ENCODE results near the gene FAM83C. TPM values are rescaled to one million over a fixed set of nuclear protein-coding genes. Genes with fewer than 3 reads are reported as not detected.

FAM83C gene
- total and polyA plus RNA-seq, 2 donors (not counting 1 experiment from before 2014, with no cell fraction given): not detected

DNA sequence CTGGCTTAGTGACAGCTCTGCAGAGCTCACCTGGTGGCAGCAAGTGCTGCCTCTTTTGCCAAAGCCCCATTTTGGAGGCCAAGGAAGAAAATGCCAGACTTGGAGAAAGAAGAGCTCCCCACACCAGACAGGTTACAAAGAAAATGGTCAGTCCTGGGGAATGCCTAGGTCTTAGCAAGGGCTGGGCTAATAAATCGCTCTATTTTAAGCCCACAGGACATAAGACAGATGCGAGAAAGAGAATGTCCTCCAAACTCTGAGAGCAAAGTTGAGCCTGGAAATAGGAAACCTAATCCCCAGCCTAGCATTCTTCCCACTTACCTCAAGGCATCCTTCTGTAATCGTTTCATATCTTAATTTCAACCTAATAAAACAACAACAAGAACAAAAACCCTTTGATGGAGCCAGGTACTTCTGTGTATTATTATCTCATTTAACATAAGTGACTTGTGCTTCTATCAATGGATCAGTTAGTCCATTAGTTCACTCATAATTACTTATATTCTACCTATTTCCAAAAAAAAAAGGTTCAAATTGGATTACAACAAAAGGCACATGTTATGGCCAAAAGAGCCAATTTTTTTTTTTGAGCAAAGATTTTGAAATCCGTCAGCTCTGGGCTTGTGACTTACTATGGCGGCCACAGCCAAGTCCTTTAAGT, 40.4 kb upstream of the FAM83C start:
- 100% methylated on average over 2 of the region's 5 CpGs for WGBS (ENCODE audit: insufficient coverage)
- ChIA-PET CTCF (interaction anchor here (0.6 kb wide), 1 partner anchor 29 kb away, joined by 3 read pairs; no protein-coding TSS in a partner anchor), POLR2A (no interaction called here)
- no peak overlapping the region for H3K27ac ChIP-seq (ENCODE audit: low read length in 2 of 2)
- H2AFZ ChIP-seq (ENCODE audit: insufficient read depth, low read depth, low read length, poor library complexity, severe bottlenecking): no peak overlapping the region
- no peak for ATAC-seq (ENCODE audit: low read depth)
- H3K4me3 ChIP-seq (ENCODE audit: control extremely low read depth in 1 of 5, extremely low read depth in 1 of 5, insufficient read depth in 1 of 5, low read depth in 2 of 5, low read length in 4 of 5): no peak overlapping the region
- intact Hi-C loops (cut with micrococcal nuclease): no loop called here
- no peak overlapping the region for H3K27ac Mint-ChIP-seq
- no peaks in the 10 kb centered on the region for H3K4me1 Mint-ChIP-seq
- H3K27me3 Mint-ChIP-seq: no peaks in the 10 kb centered on the region
- no peak for DNase-seq
- no peak overlapping the region for H3K4me2 ChIP-seq (replicated peaks; ENCODE audit: low read depth, low read length, poor library complexity, severe bottlenecking)
- no peaks in the 10 kb centered on the region for H4K20me1 ChIP-seq (ENCODE audit: control insufficient read depth, insufficient read depth, low read length, poor library complexity, severe bottlenecking)
- no peaks in the 10 kb centered on the region for H3K36me3 ChIP-seq (replicated peaks in 1 of 2; ENCODE audit: control extremely low read depth in 1 of 2, control insufficient read depth in 1 of 2, extremely low read depth in 1 of 2, insufficient read depth in 2 of 2, low read length in 1 of 2)
- H3K9ac ChIP-seq (ENCODE audit: low read length): no peak overlapping the region
- H3K79me2 ChIP-seq (ENCODE audit: control insufficient read depth, insufficient read depth, low read length): no peaks in the 10 kb centered on the region
- H3K4me3 Mint-ChIP-seq: no peak overlapping the region
- TF ChIP-seq EZH2 (IDR thresholded peaks at IDR 0.05; ENCODE audit: borderline replicate concordance, insufficient read depth, low read depth, low read length, poor library complexity, severe bottlenecking): no peak
- TF ChIP-seq, protein P1, sequence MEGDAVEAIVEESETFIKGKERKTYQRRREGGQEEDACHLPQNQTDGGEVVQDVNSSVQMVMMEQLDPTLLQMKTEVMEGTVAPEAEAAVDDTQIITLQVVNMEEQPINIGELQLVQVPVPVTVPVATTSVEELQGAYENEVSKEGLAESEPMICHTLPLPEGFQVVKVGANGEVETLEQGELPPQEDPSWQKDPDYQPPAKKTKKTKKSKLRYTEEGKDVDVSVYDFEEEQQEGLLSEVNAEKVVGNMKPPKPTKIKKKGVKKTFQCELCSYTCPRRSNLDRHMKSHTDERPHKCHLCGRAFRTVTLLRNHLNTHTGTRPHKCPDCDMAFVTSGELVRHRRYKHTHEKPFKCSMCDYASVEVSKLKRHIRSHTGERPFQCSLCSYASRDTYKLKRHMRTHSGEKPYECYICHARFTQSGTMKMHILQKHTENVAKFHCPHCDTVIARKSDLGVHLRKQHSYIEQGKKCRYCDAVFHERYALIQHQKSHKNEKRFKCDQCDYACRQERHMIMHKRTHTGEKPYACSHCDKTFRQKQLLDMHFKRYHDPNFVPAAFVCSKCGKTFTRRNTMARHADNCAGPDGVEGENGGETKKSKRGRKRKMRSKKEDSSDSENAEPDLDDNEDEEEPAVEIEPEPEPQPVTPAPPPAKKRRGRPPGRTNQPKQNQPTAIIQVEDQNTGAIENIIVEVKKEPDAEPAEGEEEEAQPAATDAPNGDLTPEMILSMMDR (IDR thresholded peaks at IDR 0.05): no peak
- H3K9me3 ChIP-seq (ENCODE audit: control extremely low read depth in 1 of 3, control insufficient read depth in 2 of 3, insufficient read depth in 1 of 3, low read length in 2 of 3): no peaks in the 10 kb centered on the region
- H3K4me1 ChIP-seq (ENCODE audit: control insufficient read depth in 2 of 2, insufficient read depth in 2 of 2, low read length in 2 of 2): no peaks in the 10 kb centered on the region
- no peaks in the 10 kb centered on the region for H3K27me3 ChIP-seq (replicated peaks in 1 of 4; ENCODE audit: control extremely low read depth in 1 of 4, control insufficient read depth in 3 of 4, insufficient read depth in 4 of 4, low read length in 3 of 4)
- no peaks in the 10 kb centered on the region for H3K9me3 Mint-ChIP-seq (ENCODE audit: insufficient read depth)

- ChIA-PET POLR2A (no interaction called here), CTCF (interaction anchor here (0.6 to 2.3 kb wide), 7 partner anchors 16 to 496 kb away, joined by 3 to 9 read pairs (median 3); no protein-coding TSS in a partner anchor)
- Histone ChIP-seq H3K36me3 (replicated peaks in 1 of 2; ENCODE audit: control extremely low read depth in 1 of 2, control insufficient read depth in 1 of 2, extremely low read depth in 1 of 2, insufficient read depth in 2 of 2, low read length in 1 of 2) (no peaks in the 10 kb centered on the region), H4K20me1 (ENCODE audit: control insufficient read depth, insufficient read depth, low read length, poor library complexity, severe bottlenecking) (no peaks in the 10 kb centered on the region), H3K9ac (ENCODE audit: low read length) (no peak overlapping the region), H3K27ac (ENCODE audit: low read length in 2 of 2) (no peak overlapping the region), H3K4me1 (ENCODE audit: control insufficient read depth in 2 of 2, insufficient read depth in 2 of 2, low read length in 2 of 2) (no peaks in the 10 kb centered on the region), H3K9me3 (ENCODE audit: control extremely low read depth in 1 of 3, control insufficient read depth in 2 of 3, insufficient read depth in 1 of 3, low read length in 2 of 3) (no peaks in the 10 kb centered on the region), H3K27me3 (replicated peaks in 1 of 4; ENCODE audit: control extremely low read depth in 1 of 4, control insufficient read depth in 3 of 4, insufficient read depth in 4 of 4, low read length in 3 of 4) (no peaks in the 10 kb centered on the region), H3K79me2 (ENCODE audit: control insufficient read depth, insufficient read depth, low read length) (no peaks in the 10 kb centered on the region), H3K4me2 (replicated peaks; ENCODE audit: low read depth, low read length, poor library complexity, severe bottlenecking) (no peak overlapping the region), H3K4me3 (ENCODE audit: control extremely low read depth in 1 of 5, extremely low read depth in 1 of 5, insufficient read depth in 1 of 5, low read depth in 2 of 5, low read length in 4 of 5) (no peak overlapping the region), H2AFZ (ENCODE audit: insufficient read depth, low read depth, low read length, poor library complexity, severe bottlenecking) (no peak overlapping the region)
- no peak overlapping the region for H3K4me3 Mint-ChIP-seq
- H3K9me3 Mint-ChIP-seq (ENCODE audit: insufficient read depth): no peaks in the 10 kb centered on the region
- no CpG with 5 or more reads among the region's 4 CpGs for WGBS (ENCODE audit: insufficient coverage)
- no peak overlapping the region for H3K27ac Mint-ChIP-seq
- DNase-seq (peak; percentile 25), ATAC-seq (ENCODE audit: low read depth) (peak; percentile 28)
- no peaks in the 10 kb centered on the region for H3K4me1 Mint-ChIP-seq
- no peaks in the 10 kb centered on the region for H3K27me3 Mint-ChIP-seq
- intact Hi-C loops (cut with micrococcal nuclease): loop anchor here (1.0 kb wide), 1 partner anchor 26 kb away; no protein-coding TSS in a partner anchor
- TF ChIP-seq, protein P1 (IDR thresholded peaks at IDR 0.05): no peak
- no peak for TF ChIP-seq EZH2 (IDR thresholded peaks at IDR 0.05; ENCODE audit: borderline replicate concordance, insufficient read depth, low read depth, low read length, poor library complexity, severe bottlenecking)
These were observed 37.4 kb upstream of the FAM83C start for GRCh38 chr20:35329435-35330139.
